GM19238 (cell line): Measurements from ENCODE around the gene NUP210.
A peak's percentile ranks its signal among the peaks of the same experiment; 100 is the strongest.
"Not testable (repeated sequence)": the region's sequence is repeated elsewhere in the genome, so short reads cannot be mapped to it uniquely, and the experiment has no call there.

ENCODE experiments used
- DNase-seq: peaks from one replicate; pipeline ENCODE4 v3.0.0; 2011; ENCODE audit warnings: low spot score; ENCODE audit not compliant: insufficient read length

The NUP210 gene

GRCh38 chr3:13406190-13406589, 13.9 kb downstream of the NUP210 start:
- no peak for DNase-seq

- DNase-seq, result no peak
Measured at GRCh38 chr3:13405614-13406013, 14.5 kb downstream of the NUP210 start.

DNA sequence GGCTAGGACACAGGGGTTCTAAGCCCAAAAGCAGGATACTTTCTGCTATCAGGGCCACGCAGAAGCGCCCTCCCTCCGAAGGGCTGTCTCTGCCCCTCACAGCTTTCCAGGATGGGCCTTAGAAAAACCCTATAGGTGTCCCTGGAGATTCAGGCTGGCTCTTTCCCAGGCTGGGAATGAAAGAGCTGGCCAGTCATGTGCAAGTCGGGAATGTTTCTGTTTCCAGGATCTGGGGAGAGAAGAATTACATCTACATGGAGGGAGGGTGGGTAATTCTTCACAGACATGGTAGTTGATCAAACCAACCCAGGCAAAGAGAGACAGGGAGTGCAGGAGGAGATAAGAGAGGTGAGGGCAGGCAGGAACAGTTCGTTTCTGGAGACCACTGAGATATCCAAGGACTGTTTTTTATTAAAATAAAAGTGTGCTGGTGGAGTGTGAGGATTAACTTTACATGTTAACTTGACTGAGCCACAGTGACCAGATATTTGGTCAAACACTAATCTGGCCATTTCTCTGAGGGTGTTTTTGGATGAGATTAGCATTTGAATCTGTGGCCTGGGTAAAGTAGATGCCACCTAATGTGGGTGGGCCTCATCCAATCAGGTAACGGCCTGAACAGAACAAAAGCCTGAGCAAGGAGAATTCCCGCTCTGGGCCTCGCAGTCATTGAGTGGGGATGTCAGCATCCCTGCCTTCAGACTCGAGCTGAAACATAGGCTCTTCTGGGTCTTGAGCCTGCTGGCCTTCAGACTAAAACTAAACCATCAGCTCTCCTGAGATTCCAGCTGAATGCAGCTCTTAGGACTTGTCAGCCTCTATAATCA, 15.3 kb downstream of the NUP210 start:
- DNase-seq, result no peak

DNA sequence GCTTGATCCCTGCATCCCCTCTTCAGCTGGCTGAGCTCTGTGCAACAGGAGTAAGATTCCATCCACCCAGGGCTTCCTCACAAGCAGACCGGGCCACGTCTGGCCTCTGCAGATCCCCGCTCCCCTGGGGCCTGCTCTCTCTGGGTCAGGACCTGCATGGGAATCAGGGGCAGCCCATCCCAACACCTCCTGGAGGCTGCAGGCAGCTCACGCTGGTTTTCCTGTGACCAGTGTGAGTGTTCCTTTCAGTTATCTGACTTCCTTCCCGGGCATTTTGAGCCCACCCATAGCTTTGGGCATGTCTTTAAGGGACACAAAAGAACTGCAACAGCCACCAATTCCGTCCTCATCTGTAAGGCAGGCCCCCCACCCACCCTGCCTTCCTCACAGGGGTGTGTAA, 16.3 kb downstream of the NUP210 start:
- DNase-seq, result no peak

DNA sequence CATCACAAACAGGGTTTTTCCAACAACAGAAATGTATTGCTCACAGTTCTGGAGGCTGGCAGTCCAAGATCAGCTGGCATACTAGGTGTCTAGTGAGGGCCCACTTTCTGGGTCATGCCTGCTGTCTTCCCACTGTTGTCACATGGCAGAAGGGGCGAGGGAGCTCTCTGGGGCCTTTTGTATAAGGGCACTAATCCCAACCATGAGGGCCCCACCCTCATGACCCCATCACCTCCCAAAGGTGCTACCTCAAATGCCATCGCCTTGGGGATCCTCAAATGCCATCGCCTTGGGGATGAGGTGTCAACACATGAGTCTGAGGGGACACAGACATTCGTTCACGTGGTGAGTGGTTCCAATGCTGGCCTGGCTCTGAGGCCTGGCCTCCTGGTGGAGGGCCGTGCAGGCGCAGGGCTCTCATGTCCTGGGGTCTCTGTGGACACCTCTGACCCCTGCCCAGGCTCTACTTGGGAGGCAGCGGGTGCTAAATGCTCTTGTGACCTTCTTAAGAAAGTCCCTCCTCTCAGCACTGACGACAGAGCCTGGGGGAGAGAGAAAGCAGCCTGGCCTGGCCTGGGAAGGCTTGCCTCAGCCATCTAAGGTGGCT, 16.8 kb downstream of the NUP210 start:
- DNase-seq, result no peak

GRCh38 chr3:13401149-13401548, 19.0 kb downstream of the NUP210 start:
- no peak for DNase-seq

- DNase-seq, result no peak
Measured at GRCh38 chr3:13400114-13400673, 19.9 kb downstream of the NUP210 start.

DNA sequence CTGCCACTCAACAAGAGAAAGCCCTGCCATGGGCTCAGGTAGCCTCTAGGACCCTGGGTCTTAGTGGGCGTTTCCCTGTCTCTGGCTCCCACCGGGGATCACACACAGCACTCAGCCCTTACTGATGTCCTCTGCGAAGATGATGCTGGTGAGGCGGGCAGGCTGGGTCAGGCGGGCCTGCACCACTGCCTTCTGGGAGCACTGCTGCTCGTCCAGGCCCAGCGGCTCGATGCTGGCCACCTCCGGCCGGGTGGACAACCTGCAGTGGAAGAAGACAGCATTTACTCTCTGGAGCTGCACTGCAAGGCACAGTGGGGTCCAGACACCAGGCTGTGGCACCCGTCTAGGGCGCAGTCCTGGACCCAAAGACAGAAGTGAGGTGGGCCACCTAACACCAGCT, 20.5 kb downstream of the NUP210 start:
- DNase-seq, result no peak

DNA sequence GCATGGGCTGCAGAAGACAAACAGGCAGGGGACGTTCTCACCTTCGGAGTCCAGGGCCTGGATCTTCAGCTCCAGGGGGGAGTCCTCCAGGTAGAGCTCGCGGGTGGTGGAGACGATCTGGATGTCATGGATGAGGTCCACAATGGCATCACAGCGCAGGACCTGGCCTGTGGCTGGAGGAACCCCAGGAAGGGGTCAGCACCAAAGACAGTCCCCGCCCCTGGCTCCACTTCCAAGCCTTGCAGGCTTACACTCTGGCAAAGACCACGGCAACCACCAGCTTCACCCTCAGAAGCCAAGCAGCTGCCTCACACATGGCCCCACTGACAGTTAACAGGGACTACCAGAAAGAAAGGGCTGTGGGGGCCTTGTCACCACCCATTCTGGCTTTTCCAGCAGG, 22.8 kb downstream of the NUP210 start:
- no peak for DNase-seq

- DNase-seq, result no peak
Measured at GRCh38 chr3:13394363-13394762, 25.8 kb downstream of the NUP210 start.

DNA sequence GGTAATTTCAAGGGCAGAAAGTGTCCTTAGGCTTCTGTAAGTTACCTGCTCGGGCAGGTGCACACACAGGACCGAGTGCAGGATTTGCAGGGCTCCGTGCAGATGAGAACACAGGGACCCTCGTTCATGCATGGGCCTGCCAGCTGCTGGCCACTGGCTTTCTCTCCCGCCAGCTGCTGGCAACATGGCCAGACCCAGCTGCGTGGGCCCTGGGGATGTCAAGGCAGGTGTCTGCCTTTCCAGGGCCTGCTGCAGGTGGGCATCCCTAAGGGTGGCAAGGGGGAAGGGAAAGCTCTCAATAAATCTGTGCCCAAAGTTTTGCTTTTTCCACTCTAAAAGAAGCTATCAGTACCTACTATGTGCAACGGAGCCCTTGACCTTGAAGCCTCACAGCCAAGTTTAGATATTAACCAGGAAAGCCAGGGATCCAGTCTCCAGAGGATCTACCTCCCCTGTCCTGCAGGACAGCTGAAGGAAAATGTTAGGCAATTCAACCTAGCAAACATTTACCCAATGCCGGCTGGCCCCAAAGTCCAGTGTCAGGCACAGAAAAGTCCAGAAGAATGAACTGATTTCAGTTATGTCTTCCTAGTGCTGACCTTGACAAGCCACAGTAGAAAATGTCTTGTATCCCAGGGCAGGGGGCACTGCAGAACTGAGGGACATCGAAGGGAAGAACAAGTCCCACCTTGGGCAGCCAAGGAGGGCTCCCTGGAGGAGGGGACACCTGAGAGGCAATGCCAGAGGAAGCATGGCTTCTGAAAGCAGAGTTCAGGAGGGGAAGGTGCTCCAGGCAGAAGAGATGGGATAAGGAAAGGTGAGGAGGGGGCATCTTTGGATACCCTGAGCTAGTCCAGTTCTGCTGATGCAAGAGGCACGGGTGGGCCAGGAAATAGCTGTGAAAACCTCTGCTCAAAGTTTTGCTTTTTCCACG, 26.4 kb downstream of the NUP210 start:
- DNase-seq, result no peak

DNA sequence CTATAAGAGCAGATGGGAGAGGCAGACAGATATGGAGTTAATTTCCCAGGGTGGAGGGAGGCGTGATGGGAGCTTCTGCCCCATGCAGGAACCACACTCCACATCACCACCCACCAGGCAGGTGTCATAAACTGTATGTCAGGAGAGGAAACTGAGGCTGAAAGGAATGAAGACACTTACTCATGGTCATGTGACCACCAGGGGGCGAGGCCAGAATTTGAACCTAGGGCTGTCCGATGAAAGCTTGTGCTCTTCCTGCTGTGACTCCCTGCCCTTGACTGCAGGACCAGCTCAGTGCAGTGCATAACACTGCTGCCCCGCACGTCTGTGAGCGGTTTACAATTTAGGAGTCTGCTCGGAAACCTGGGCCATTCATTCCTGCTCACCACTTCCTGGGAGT, 28.8 kb downstream of the NUP210 start:
- DNase-seq, result no peak

- no peak for DNase-seq
Measured at GRCh38 chr3:13389378-13389777, 30.7 kb downstream of the NUP210 start.

- no peak for DNase-seq
Measured at GRCh38 chr3:13388816-13389215, 31.3 kb downstream of the NUP210 start.

DNA sequence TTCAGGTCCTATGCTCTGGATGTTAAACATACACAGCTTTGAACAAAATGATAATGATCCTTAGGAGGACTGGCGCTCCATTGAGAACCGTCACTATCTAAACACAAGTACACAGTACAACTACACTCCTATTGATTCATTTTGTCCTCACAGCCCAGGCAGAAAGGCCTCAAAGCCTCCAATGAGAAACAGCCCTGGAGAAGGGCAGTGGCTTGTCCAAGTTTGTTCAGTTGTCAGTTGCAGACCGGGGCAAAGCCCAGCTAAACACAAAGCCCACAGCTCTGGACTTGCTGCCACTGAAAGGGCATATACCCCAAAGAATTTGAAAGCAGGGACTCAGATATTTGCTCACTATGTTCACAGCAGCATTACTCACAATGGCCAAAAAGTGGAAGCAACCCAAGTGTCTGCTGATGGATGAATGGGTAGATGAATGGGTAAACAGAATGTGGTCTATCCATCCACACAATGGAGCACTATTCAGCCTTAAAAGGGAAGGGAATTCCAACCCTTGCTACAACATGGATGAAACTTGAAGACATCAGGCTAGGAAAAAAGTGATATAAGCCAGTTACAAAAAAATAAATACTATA, 34.7 kb downstream of the NUP210 start:
- no peak for DNase-seq

DNA sequence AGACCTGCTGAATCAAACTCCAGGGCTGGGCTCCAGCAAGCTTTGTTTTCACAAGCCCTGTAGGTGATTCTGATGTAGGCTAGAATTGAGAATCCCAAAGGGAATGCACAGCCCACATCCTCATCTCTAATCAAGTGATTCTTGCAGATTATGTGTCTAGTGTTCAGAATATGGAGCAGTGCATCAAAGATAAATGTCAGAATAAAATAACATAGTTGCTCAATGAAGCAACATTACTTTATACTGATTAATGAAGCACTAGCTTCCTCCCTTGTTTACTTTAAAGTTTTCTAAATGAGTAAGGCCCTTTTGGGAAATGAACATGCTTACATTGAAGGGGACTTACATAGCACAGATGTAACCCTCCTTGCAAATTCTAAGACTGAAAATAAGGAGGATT, 39.2 kb downstream of the NUP210 start:
- no peak for DNase-seq

DNA sequence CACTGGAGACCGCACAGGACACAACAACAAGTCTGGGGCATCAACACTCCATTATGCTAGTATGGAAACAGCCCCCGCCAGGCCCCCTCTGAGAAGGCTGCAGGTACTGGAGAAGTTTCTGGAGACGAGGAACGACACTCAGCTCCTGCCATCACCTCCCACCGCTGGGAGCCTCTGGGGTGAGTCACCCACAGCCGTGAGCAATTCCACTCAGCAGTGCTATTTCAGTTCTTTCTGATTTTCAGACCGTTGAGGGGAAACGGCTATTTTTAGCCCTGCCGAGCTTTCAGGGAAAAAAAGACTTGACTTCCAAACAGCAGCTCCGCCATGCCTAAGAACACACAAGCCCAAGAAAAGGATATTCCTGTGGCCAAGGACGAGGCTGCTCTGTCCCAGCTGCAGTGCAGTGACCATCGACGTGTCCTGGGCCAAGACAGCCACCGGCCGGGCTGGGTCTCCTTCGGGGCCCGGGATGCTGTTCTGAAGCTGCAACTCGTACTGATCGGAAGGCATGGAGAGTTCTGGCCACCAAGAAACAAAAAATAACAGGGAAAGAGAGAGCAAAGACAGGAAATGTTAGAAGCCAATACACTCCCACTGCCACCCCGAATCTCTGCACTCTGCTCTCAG, 40.8 kb downstream of the NUP210 start:
- DNase-seq, result no peak

DNA sequence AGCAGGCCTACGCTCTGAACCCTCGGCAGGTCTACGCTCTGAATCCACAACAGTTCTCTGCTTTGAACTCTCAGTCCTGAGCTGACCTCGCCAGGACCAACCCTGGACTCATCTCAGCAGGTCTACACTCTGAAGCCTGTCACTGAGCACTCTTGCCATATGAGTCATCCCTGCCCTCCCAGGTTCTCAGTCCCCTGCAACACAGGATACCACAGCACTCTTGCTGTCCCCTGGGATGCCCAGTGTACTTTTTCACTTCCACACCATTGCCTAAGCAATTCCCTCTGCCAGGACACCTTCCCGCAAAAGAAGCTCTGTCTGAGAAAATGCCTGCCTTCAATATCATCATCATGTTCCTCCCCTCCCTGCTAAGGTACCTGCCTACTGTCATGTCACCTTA, 42.0 kb downstream of the NUP210 start:
- peak; percentile 40 for DNase-seq

- not testable (repeated sequence) for DNase-seq
Measured at GRCh38 chr3:13377741-13378140, 42.4 kb downstream of the NUP210 start.

DNA sequence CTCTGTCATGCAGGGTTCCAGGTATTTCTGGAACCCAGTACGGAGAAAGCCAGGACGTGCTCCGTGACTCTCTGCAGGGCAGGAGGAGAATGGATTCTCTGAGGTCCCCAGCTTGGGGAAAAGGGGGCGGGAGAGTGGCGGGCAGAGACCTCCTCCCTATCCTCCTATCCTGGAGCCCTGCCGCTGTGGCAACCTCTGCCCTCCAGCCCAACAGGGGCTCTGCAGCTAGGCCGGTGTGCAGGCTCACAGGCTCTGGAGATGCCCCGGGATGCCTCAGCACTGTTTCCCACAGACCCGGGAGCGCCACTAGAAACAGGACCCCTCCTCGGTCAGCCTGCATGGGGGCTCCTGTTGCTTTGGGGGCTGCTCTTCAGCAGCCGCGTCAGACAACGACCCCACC, 43.1 kb downstream of the NUP210 start:
- no peak for DNase-seq

GRCh38 chr3:13376091-13376490, 44.0 kb downstream of the NUP210 start:
- no peak for DNase-seq
